NCI-H1694 (cell line): ENCODE results near the gene TMEM198.

ENCODE experiments used
- DNase-seq: peaks from one replicate; lab custom pipeline; 2025; lab: John Stamatoyannopoulos, UW

The TMEM198 gene

DNA sequence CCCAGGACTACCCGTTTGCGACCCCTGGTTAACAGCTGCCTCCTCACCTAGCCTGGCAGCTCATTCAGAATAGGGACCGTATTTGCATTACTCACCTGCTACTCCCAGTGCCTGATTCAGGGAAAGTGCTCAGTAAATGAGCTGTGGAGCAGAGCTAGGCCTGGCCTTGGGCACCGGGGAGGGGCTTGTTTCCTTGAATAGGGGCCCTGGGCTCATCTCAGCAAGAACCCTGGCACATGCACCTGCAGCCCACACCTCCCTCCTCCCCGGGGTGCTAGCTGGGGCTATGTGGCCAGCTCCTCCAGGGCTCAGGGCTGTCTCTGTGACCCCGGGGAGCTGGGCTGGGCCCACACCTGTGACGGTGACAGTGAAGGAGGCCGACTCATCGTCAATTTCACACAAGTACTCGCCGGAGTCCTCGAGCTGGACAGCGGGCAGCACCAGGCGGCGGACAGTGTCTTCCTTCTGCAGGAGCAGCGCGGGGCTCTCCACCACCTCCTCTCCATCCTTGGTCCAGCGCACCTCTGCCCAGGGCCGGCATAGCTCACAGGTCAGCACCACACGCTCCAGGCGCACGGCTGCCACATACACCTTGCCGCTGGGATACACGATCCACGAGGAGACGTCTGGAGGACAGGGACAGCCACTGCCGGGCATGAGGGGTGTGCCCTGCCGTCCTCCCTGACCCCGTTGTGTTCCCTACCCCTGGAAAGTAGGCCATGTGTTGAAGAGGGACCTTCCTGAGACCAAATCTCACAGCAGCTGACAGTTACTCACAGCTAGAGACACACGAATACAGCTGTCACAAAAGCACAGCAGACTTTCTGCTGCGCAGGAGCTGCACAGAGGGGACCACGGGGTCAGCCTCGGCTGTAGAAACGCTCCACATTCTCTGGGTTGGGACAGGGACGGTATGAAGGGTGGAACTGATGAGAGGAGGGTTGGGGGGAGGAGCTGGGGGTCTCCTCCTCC, 18.5 kb downstream of the TMEM198 start:
- DNase-seq: no peak

DNA sequence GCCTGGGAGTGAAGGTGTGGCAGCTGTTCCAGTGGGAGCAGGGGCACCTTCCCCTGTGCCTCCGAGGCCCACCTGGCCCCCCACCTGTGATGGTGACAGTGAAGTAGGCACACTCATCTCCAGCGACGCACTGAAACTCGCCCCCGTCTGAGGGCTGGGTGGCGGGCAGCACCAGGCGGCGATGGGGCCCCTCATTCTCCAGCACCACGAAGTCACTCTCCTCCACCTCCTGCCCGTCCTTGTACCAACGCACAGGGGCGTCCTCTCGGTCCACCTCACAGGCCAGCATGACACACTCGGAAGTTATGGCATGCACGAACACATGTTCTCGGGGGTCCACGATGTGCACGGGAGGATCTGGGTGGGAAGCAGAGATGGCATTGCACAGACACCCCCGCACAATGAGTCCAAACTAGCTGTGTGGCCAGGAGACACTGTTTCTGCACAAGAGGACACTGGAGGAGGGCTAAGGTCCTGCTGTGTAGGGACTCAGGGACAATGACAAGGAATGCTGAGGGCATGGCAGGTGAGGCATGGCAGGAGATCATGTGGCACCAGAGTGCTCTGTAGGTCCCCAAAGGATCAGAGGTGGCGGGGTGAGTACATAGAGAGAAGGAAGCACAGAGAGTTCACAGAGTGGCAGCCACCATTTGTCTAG, 19.6 kb downstream of the TMEM198 start:
- no peak for DNase-seq

GRCh38 chr2:219565130-219566080, 21.6 kb downstream of the TMEM198 start:
- DNase-seq: no peak

- DNase-seq: no peak
Measured at GRCh38 chr2:219566640-219567039, 22.8 kb downstream of the TMEM198 start.

GRCh38 chr2:219567131-219567530, 23.3 kb downstream of the TMEM198 start:
- no peak for DNase-seq

GRCh38 chr2:219567791-219568361, 24.0 kb downstream of the TMEM198 start:
- DNase-seq: no peak

GRCh38 chr2:219569041-219569440, 25.2 kb downstream of the TMEM198 start:
- no peak for DNase-seq

DNA sequence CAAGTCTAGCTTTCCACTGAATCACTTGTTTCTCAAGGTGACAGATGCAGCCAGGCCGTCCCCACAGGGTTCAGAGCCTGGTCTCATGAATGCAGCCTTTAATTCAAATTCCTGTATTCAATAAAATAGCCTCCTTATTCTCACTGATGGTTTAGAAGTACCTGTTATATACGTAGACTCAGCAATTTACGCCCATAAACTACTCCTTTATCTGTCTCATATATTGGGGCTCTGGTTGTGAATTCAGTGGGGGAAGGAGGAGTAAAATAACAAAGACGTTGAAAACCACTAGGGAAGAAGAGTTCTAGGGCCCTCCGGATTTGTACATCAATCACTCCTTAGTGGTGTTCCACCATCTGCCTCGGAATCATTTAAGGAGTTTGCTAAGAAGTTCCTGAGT, 25.8 kb downstream of the TMEM198 start:
- no peak for DNase-seq

DNA sequence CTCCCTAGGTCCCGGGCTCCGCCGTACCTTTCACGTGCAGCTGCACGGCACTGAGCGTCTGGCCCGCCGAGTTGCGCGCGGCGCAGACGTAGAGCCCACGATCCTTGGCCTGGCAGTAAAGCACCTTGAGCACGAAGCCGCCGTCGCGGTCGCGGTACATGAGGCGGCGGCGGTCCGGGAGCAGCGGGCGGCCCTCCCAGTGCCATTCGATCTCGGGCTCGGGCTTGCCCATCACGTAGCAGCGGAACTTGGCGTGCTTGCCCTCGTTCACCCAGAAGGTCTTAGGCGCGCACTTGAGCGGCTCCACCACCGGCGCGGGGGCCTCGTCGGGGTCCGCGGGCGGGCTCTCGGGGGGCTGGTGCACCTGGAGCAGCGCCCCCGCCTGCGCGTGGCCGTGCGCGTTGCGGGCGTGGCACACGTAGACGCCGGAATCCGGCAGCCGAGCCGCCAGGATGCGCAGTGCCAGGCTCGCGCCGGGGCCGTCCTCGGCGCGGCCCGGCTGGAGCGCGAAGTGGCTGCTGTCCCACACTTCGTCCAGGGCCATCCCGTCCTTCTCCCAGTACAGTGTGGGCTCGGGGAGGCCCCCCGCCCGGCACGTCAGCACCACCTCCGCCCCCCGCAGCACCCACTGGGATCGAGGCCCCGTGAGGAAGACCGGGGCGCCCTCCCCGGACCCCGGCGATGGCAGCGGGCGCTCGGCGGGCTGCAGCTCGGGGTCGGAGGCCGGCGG, 26.5 kb downstream of the TMEM198 start:
- DNase-seq: no peak

- no peak for DNase-seq
Measured at GRCh38 chr2:219570924-219571310, 27.1 kb downstream of the TMEM198 start.

DNA sequence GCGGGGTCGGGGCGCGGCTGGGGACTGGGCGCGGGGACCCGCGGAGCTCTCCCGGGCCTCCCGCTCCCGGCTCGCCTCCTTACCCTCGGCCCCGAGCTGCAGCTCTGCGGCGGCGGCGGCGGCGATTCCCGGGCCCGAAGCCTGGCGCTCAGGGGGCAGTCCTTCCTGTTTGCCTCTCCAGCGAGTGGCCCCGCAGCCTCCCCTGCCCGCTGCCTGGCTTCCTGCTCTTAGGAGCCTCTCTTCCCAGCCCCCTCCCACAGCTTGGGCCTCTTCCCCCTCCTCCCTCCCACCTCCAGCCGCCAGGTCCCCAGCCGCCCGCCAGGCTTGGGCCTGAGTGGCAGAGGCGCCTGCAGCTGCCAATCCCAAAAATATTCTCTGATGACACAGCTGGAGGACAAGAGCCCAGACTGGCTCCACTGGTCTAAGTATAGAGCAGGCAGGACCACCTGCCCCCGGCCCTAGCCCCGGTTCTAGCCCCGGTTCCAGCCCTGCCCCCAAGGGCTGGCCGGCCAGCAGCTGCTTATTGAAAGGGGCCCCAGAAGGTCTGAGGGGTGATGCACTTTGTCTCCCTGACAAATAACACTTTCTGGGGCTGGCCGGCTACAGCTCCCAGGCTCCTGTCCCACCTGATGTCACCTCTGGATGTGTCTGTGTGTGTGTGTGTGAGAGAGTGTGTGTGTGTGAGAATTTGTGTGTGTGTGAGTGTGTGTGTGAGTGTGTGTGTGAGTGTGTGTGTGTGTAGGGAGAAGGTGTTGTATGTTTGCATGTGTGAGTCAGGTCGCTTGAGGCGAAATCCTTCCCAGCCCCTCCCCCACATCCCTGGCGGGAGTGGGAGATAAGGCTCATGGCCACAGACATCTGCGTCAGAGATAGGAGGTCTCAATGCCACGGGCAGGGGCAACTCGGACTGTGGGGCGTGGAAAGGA, 27.7 kb downstream of the TMEM198 start, which contains the start of gene OBSL1:
OBSL1 (minus strand) TSS at position 229 of the 926 bp plus-strand sequence. CDS start 307 bp downstream, outside the sequence.
- DNase-seq: peak; percentile 44

DNA sequence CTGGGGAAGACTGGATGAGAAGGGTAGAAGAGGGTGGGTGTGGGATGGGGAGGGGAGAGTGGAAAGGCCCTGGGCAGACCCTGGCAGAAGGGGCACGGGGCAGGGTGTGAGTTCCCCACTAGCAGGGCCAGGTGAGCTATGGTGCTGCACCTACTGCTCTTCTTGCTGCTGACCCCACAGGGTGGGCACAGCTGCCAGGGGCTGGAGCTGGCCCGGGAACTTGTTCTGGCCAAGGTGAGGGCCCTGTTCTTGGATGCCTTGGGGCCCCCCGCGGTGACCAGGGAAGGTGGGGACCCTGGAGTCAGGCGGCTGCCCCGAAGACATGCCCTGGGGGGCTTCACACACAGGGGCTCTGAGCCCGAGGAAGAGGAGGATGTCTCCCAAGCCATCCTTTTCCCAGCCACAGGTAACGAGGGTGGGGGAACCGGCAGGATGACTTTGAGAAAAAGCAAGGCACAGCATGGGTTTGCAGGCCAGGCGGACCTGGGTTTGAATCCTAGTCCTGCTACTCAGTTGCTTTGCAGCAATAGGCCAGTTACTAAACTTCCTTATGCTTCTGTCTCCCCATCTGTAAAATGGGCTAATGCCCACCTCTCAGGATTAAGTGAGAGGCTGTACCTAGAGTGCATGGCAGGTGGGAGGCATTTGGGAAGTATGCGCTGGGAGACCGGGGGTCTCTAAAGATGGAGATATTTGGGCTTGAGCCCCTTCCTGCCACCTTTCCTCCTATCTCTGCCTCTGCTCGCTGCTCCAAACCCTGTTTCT, 28.6 kb downstream of the TMEM198 start, which contains the start of gene INHA:
INHA (plus strand) TSS at position 74 of the 765 bp plus-strand sequence; CDS start at position 139, 65 bp downstream.
- no peak for DNase-seq

DNA sequence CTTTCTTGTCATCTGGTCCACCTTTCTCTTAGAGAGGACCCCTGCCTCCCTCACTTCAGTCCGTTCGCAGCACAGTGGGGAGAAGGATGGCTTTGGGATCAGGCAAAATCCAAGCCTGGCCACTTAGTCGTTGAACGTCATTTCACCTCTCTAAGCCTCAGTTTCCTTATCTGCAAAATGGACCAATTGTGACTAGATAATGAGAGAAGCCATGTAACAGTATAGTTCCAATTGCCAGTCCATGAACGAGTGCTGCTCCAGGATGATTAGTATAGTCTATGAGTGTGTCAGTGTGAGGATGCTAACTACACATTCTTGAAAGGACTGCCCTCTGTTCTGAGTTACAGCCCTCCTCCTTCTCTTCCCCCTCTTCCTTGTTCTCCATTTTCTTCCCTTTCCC, 29.3 kb downstream of the TMEM198 start:
- DNase-seq: no peak

- DNase-seq: no peak
Measured at GRCh38 chr2:219574484-219575311, 30.9 kb downstream of the TMEM198 start.

GRCh38 chr2:219575566-219576504, 32.0 kb downstream of the TMEM198 start:
- no peak for DNase-seq

GRCh38 chr2:219576505-219577388, 32.9 kb downstream of the TMEM198 start:
- DNase-seq: no peak
